ENCODE data around the gene TGFB3.

DNA sequence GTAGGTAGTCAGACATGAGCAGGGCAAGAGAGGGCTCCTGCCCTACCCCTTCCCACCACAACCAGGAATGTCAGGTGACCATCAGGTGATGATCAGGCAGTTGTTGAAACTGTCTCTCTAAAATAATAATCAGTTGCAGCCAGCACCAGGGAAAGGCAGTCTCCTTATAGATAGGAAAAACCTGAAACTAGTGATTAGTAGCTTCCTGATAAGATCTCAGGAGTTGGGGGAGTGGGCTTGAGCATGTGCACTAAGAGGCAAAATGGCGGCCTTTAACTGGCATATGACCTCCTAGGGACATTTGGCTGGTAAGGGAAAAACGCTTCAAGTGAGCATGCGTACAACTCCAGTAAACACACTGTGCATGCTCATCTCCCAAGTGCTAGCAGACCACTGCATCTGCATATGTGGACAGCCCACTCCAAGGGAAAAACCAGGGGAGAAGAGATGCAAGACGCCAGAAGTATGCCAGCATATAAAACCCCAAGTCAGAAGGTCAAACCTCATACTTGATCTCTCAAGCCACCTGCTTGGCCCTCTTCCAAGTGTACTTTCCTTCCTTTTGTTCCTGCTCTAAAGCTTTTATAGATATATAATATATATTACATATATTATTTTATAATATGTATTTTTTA, 37.1 kb downstream of the TGFB3 start:
- TF ChIP-seq CTCF (IDR thresholded peaks at IDR 0.05; ENCODE audit: insufficient read depth, low read length, poor library complexity, severe bottlenecking) (no peak), EZH2phosphoT487 (conservative IDR thresholded peaks at IDR 0.05; ENCODE audit: low read length) (no peak)
